SK-N-DZ (cell line): ENCODE data around the gene TBC1D16.
A peak's percentile ranks its signal among the peaks of the same experiment; 100 is the strongest.

Source experiments
- DNase-seq: peaks from one replicate; pipeline ENCODE4 v3.0.0-alpha.2; 2015; ENCODE audit warnings: low spot score

Gene TBC1D16

DNA sequence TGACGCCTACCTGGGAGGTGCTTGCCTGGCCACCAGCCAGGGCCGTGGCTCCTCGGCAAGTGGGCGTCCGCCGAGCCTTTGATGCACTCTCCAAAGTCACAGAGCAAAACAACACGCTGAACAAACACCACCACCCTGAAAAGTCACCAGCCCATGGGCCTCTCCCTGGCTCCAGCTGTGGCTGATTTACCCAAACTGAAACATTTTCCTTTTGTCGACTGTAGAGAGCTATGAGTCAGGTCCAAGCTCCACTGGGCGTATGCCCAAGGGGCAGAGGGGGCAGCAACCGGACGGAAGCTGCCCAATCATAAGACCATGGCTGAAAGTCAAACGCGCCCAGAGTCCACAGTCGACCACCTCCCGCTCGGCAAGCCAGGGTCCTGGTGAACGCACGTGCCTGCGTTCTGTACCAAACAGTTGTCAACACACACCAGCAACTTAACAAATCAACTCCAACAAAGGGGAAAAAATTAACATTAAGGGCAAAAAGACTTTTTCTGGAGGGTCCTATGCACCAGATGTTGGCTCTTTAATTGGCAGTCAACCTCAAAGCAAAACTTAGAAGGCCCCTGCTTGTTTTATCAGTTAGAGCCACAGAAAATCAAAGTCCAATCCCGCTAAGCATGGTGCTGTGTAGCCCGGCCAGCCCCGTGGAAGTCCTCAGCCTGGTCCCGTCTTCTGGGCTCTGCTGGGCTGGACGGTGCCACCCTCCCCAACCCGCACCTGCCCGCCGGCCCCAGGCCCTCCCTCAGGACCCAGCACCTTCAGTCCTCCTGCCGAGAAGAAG, 47.3 kb downstream of the TBC1D16 start:
- no peak for DNase-seq

DNA sequence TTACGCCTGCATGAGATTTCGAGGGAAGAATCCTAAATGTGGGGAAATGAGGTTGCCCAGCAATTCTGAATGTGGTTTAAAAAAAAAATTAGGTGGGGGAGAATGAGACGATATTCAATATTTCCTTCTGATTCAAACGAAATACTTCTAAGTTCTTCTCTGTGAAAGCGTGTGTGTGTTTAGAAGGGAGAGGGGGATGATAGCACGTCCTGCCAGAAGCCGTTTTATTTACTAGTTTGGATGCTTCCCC, 47.8 kb downstream of the TBC1D16 start:
- DNase-seq: no peak

DNA sequence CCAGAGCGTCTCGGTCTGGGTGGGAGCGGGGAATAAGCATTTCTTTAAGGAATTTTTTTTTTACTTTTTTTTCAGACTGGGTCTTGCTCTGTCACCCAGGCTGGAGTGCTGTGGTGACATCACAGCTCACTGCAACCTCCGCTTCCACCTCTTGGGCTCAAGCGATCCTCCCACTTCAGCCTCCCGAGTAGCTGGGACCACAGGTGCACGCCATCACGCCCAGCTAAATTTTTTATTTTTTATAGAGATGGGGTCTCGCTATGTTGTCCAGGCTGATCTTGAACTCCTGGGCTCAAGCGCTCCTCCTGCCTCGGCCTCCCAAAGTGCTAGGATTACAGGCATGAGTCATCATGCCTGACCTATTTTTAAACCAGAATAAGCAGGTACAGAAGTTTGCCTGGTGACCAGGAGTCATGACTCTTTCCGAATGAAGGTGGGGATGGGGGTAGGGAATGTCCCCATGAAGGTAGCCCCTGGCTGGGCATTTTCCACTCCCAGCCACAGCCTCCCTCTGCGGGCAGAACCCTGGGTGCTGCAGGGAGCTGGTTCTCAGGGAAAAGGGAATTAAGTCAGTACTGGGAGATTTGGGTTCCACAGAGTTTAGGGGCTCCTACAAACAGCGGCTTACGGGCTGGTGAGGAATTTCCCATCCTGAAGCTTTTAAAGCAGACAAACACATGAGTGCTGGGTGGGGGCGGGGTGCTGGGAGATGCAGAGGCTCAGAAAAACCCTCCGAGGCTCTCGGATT, 48.3 kb downstream of the TBC1D16 start:
- DNase-seq: no peak

DNA sequence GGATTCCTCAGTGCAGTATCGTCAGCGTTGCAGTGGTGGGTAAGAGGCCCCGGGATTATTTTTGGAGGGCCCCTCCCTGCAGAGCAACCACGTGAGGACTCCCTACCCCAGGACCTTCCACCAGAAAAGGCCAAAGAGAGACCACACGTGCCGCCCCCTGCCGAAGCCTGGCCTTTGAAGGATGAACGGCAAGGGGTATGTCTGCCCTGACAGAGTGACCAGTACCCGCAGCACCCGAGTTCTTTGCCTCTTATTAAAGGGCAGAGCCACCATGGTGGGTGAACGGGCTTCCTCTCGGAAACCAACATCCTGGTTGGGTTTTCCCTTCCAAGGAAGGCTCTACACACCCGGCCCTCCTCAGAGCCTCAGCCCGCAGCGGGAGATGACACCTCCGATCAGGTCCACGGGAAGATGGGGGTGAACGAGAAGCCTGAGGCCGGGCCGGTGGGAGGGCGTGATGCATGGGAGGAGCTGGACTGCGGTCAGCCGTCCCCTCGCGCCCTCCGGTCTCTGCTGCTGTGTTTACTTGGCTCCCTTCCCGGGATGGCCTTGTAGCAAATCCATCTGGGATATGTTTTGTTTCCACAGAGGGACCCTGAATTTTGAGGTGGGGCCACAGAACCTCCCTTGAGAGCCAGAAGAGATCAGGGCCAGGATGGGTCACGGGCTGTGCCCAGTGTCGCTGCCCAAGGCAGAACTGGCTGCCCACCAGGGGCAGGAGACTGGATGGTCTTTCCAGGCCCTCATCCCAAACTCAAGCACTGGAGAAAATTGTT, 49.1 kb downstream of the TBC1D16 start:
- no peak for DNase-seq

DNA sequence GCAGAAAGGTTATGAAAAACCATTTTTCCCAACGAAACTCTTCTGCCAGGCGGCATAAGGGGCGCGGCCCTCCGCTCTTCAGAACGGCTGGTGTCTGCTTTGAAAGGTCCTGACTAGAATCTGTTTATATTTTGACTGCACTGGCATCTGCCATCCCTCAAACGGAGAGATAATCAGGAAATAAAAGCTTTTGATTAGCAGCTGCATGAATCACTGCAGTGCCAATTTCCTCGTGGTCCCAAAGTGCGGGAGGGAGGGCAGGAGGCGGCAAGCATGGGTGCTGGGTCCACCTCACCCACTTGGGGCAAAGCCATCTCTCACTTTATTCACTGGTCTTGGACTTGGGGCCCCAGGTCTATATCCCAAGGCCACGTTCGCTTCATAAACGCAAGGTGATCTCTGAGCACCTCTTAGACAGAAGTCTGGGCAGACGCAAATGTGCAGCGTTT, 49.7 kb downstream of the TBC1D16 start:
- no peak for DNase-seq

DNA sequence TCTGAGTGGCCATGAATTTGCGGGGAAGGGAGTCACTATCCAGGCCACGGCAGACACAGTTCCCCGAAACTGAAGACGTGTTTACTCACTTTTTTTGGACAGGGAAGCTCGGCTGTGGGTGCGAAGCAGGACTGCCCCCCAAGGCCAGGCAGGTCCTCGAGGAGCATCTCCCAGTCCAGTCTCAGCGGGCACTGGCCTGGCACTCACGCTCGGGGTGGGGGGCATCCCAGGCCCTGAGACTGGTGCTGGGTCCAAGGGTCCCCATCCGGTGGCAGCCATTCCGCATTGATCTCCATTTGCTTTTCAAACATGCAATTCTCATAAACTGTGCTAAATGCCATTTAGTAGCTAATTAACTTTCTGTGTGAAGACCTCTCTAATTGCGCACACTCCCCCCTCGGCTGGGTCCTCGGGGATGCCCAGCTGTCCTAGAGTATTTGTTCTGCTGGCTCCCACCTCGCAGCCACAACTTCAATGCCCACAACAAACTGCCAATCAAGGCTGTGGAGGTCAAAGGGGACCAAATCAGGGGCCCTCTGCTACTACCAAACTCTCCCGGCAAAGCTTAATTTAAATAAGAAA, 50.2 kb downstream of the TBC1D16 start:
- DNase-seq: no peak

GRCh38 chr17:79984877-79985276, 50.8 kb downstream of the TBC1D16 start:
- DNase-seq: no peak

- DNase-seq: no peak
These were observed 51.4 kb downstream of the TBC1D16 start for GRCh38 chr17:79984045-79984840.

DNA sequence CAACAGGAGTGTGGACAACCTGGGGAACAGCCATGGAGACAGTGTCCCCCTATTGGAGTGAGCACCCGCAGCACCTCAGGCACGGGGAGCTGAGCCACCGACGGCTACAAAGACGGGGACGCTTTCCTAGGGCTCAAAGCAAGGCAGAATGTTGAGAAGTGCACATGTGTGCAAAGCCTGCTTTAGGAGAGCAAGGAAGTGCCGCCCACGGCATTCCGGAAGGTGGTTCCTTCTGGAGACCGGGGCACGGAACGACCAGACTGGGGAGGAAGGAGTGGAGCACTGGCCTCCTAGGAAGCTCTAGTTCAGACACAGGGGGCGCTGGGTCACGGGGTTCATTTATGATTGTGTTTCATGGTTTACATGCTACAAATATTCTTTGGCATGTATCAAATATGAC, 52.2 kb downstream of the TBC1D16 start:
- no peak for DNase-seq

DNA sequence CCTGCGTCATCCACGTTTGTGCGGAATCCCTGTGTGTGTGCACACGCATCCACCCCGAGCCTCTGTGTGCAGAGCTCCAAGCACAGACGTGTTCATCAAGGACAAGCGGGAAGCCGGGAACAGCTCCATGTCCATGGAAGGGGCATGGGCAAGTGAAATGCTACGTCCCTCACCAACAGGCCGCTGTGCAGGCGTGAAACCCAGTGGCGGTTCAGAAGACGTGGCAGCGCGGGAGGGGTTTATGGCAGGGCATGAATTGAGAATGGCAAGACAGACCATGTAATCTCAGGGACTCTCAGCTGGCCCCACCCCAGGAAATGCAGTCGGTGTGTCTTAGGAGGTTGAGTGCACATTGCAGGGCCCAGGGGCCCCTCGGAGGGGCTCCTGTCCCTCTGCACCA, 52.7 kb downstream of the TBC1D16 start:
- DNase-seq: no peak

DNA sequence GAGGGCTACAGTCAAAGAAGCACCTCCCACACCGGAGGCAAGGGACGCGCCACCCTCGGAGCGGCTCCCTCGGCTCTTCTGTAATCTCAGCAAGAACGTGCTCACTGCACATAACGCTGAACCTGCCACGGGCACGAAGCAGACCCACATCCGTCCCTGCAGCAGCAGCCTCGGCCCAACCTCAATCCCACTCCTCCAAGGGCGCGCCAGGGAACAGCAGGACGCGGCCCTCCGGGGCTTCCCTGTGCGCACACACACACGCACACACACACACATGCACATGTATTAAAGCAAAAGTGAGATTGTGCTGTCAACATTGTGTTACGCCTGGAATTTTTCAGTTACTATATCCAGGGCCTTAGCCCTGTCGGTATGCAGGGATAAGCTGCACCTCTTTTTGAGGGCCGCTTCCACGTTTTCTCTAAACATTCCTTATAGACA, 54.0 kb downstream of the TBC1D16 start:
- DNase-seq: no peak

DNA sequence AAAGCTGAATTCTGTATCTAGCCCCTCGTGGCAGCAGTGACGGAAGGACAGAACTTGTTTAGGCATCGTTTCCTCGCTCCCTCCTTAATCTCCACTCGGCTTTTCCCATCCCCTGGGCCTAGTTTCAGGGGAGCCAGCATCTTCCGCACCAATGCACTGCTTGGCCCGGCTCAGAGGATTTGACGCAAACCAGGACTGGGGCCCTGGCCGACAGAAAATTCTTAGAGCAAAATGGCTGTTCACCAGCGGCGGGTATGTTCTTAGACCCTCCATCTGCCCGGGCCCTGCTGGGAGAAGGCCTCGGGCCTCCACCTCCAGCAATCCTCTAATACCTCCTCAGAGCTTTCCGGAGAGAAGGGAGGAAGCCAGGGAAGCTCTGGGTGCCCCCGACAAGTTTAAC, 54.6 kb downstream of the TBC1D16 start:
- DNase-seq: peak; percentile 43

GRCh38 chr17:79980246-79981043, 55.2 kb downstream of the TBC1D16 start:
- DNase-seq: no peak

DNA sequence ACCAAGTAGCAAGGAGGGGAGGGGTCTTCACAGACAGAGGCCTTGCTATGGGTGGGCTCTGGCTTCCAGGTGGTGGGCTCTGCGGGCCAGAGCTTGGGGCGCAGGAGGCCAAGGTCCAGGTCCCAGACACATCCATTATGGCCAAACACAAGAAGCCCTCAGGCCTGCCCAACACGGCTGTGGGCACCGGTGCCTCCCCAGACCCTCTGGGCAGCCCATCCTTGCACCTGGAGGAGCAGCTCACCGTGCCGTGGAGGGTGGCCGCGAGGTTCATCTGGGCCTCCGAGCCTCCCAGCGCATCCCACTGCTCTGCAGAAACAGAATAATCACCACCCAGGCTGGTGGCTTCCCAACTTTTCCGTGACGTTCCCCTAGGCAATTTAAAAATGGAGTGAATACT, 55.9 kb downstream of the TBC1D16 start:
- no peak for DNase-seq

DNA sequence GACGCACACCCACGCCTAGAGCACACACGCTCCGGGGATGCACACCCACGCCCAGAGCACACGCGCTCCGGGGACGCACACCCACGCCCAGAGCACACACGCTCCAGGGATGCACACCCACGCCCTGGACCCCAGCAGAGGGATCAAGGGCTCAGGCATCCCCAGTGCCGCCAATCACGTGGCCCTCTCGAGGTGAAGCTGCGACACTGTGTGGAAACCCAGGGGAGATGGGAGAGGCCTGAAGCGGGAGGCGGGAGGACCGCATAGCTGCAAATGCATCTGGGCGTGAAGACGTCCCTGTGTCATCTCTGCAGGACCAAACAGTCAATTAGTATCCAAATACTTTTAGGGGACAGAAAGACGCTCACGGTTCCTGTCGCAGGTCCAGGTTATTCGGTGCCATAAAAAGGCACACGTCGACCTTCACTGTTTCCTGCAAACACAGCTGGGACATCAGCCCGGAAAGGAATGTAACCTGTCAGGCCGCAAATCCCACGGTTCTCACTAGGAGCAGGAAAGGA, 56.4 kb downstream of the TBC1D16 start:
- no peak for DNase-seq

- no peak for DNase-seq
These were observed 57.2 kb downstream of the TBC1D16 start for GRCh38 chr17:79978548-79978855.

- DNase-seq: no peak
These were observed 57.7 kb downstream of the TBC1D16 start for GRCh38 chr17:79977708-79978547.

GRCh38 chr17:79977161-79977631, 58.5 kb downstream of the TBC1D16 start:
- DNase-seq: no peak

DNA sequence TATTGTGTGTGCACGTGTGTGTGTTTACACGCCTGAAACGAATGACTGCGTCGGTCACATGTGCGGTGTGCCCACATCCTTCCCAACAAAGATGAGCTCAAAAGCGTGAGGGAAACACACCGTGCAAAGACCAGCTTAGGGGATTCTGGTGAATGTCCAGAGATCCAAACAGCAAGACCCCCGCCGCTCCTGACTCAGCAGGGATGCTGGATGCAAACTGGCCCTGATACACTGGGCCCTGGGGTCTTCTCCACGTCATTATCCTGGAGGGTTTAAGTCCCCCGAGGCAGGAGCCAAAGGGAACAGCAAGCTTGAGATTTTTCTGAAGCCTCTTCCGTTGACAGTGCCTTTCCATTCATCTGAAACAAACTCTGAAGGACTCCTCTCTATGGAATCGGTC, 59.2 kb downstream of the TBC1D16 start:
- no peak for DNase-seq
